GM12878 (cell line): Measurements from ENCODE around the gene MAP3K7CL. TPM values are rescaled to one million over a fixed set of nuclear protein-coding genes. Genes with fewer than 3 reads are reported as not detected.

Experiments
- ATAC-seq: fragments of 200-7000 bp; cut with Tn5 transposase; 3 replicates; pipeline ENCODE4 v1.9.1; 2020; ENCODE audit warnings: mild to moderate bottlenecking, moderate library complexity
- BruUV-seq: library from RNA; stranded (reverse); fragments of 400-500 nt; replicated peaks from 2 replicates; lab custom pipeline; 2021; lab: Mats Ljungman, UMichigan
- CTCF ChIA-PET: fragments of 300-600 bp; sonication (Branson Sonifier 250); formaldehyde crosslinking; extraction: SDS; loops from one replicate; lab custom pipeline; 2021; ENCODE audit warnings: inconsistent platforms; lab: Yijun Ruan, JAX
- POLR2A ChIA-PET: fragments of 350-600 bp; formaldehyde crosslinking; extraction: SDS; loops from one replicate; lab custom pipeline; 2021; ENCODE audit warnings: inconsistent platforms; lab: Charles Lee
- RAD21 ChIA-PET: fragments of 300-600 bp; sonication (Branson Sonifier 250); formaldehyde crosslinking; loops from one replicate; lab custom pipeline; 2023; ENCODE audit warnings: antibody characterized with exemption; ENCODE audit not compliant: unreplicated experiment; lab: Charles Lee
- SMC1A ChIA-PET: fragments of 300-600 bp; sonication (Branson Sonifier 250); formaldehyde crosslinking; loops from one replicate; lab custom pipeline; 2023; ENCODE audit not compliant: unreplicated experiment, uncharacterized antibody; lab: Charles Lee
- DNase-seq: peaks from one replicate; pipeline ENCODE4 v3.0.0-alpha.2; 2011; ENCODE audit warnings: low read depth, low spot score
- FAIRE-seq: peaks from 3 replicates; lab custom pipeline; 2011; peaks lifted over from hg19 to GRCh38; lab: Jason Lieb, UNC
- H2AFZ ChIP-seq: 2 replicates; pipeline ENCODE4 v1.6.0; 2011; ENCODE audit warnings: low read depth, low read length, control low read depth; ENCODE audit not compliant: control insufficient read depth
- H3K27ac ChIP-seq: 2 replicates; pipeline ENCODE4 v1.5.1; 2011; ENCODE audit warnings: control low read depth; ENCODE audit not compliant: control insufficient read depth, insufficient read depth
- H3K27me3 ChIP-seq, 2 experiments: replicated peaks in 1 of 2; 2 replicates each; pipeline versions ENCODE4 v1.6.0 to v1.6.1; 2011; ENCODE audit warnings: low read length in 1 of 2; ENCODE audit not compliant: control insufficient read depth in 2 of 2, insufficient read depth in 2 of 2
- H3K36me3 ChIP-seq, 2 experiments: 2 replicates each; pipeline ENCODE4 v1.5.1; 2011; ENCODE audit warnings: low read length in 1 of 2; ENCODE audit not compliant: control insufficient read depth in 2 of 2, insufficient read depth in 2 of 2
- H3K4me1 ChIP-seq: 2 replicates; pipeline ENCODE4 v1.6.1; 2011; ENCODE audit warnings: mild to moderate bottlenecking, low read length, moderate library complexity, mixed read lengths; ENCODE audit not compliant: control insufficient read depth, insufficient read depth
- H3K4me2 ChIP-seq: 2 replicates; pipeline ENCODE4 v1.6.0; 2011; ENCODE audit warnings: control low read depth; ENCODE audit not compliant: control insufficient read depth, insufficient read depth
- H3K4me3 ChIP-seq: fragments of 200-600 bp; sonication (generic); 2 replicates; pipeline ENCODE4 v1.5.1; 2016
- H3K79me2 ChIP-seq: 2 replicates; pipeline ENCODE4 v1.6.0; 2011; ENCODE audit warnings: low read length; ENCODE audit not compliant: control insufficient read depth, insufficient read depth
- H3K9ac ChIP-seq: 2 replicates; pipeline ENCODE4 v1.8.0; 2011; ENCODE audit warnings: low read length, control low read depth, mixed read lengths; ENCODE audit not compliant: control insufficient read depth, insufficient read depth
- H3K9me3 ChIP-seq: replicated peaks from 3 replicates; pipeline ENCODE4 v1.5.1; 2011; ENCODE audit warnings: mild to moderate bottlenecking, low read length; ENCODE audit not compliant: control insufficient read depth, insufficient read depth
- H4K20me1 ChIP-seq: 2 replicates; pipeline ENCODE4 v1.6.0; 2011; ENCODE audit not compliant: control insufficient read depth, insufficient read depth
- BMI1 ChIP-seq: fragments of 450-650 bp; IDR thresholded peaks from 2 replicates; pipeline ENCODE4 v1.6.1; 2016; ENCODE audit warnings: mild to moderate bottlenecking, moderate library complexity, borderline replicate concordance
- CBX5 ChIP-seq: sonication (generic); IDR thresholded peaks from 2 replicates; pipeline ENCODE4 v1.6.1; 2016; ENCODE audit warnings: low read depth, moderate library complexity, mild to moderate bottlenecking, inconsistent platforms
- CEBPB ChIP-seq, 2 experiments: fragments of 150-350 bp in 1 of 2; IDR thresholded peaks; 2 replicates each; pipeline ENCODE4 v1.6.1; 2012 to 2014; ENCODE audit warnings: low read depth in 2 of 2, low read length in 2 of 2, borderline replicate concordance in 1 of 2, inconsistent platforms in 1 of 2
- CHD4 ChIP-seq: fragments of 200-600 bp; sonication (generic); IDR thresholded peaks from 2 replicates; pipeline ENCODE4 v1.6.1; 2016; ENCODE audit warnings: mild to moderate bottlenecking
- CREB1 ChIP-seq: IDR thresholded peaks from 2 replicates; pipeline ENCODE4 v1.6.1; 2012; ENCODE audit warnings: low read depth, mild to moderate bottlenecking, inconsistent platforms
- EED ChIP-seq: sonication (generic); IDR thresholded peaks from 2 replicates; pipeline ENCODE4 v1.6.1; 2016; ENCODE audit warnings: antibody characterized with exemption, low read depth
- FOS ChIP-seq: IDR thresholded peaks from 3 replicates; pipeline ENCODE4 v1.6.1; 2011; ENCODE audit warnings: borderline replicate concordance; ENCODE audit not compliant: insufficient read length; ENCODE audit errors: extremely low read depth
- GABPA ChIP-seq: IDR thresholded peaks from 2 replicates; pipeline ENCODE4 v1.6.1; 2014; ENCODE audit warnings: antibody characterized with exemption, low read depth, mild to moderate bottlenecking, inconsistent platforms
- LARP7 ChIP-seq: fragments of 450-650 bp; IDR thresholded peaks from 2 replicates; pipeline ENCODE4 v1.6.1; 2017; ENCODE audit warnings: mild to moderate bottlenecking
- MTA2 ChIP-seq: fragments of 450-650 bp; IDR thresholded peaks from 2 replicates; pipeline ENCODE4 v1.6.1; 2016; ENCODE audit warnings: low read depth, mild to moderate bottlenecking, moderate library complexity
- MXI1 ChIP-seq: fragments of 150-350 bp; IDR thresholded peaks from 2 replicates; pipeline ENCODE4 v1.6.1; 2011; ENCODE audit warnings: low read depth, mild to moderate bottlenecking, inconsistent platforms, low read length, improper control_type of control experiment
- SUPT20H ChIP-seq: IDR thresholded peaks from 2 replicates; pipeline ENCODE4 v1.6.1; 2011; ENCODE audit warnings: low read depth, mild to moderate bottlenecking, low read length, moderate library complexity, borderline replicate concordance; ENCODE audit not compliant: control insufficient read depth
- YY1 ChIP-seq: IDR thresholded peaks from 2 replicates; pipeline ENCODE4 v1.6.1; 2011; ENCODE audit warnings: low read depth, mild to moderate bottlenecking, low read length
- ZNF384 ChIP-seq: IDR thresholded peaks from 2 replicates; pipeline ENCODE4 v1.6.1; 2012; ENCODE audit warnings: low read depth, mild to moderate bottlenecking, low read length, improper control_type of control experiment, borderline replicate concordance
- WGBS: methylation state at CpG from one replicate; pipeline ENCODE4 v1.1.6; 2016; ENCODE audit warnings: low lambda C conversion rate; ENCODE audit not compliant: insufficient replicate concordance, insufficient coverage; ENCODE audit errors: missing lambda C conversion rate; 5-methylcytosine and 5-hydroxymethylcytosine counted together
- in situ Hi-C: fragments of 300-500 bp; cut with MboI; formaldehyde crosslinking; loops from 9 replicates; pipeline ENCODE4 v1.14.3; 2018; ENCODE audit warnings: mixed read lengths
- intact Hi-C: fragments of 100-400 bp; cut with micrococcal nuclease; formaldehyde crosslinking; loops from one replicate; pipeline ENCODE4 v1.14.2; 2022; ENCODE audit not compliant: unreplicated experiment
- polyA plus RNA-seq, 11 experiments: library from polyadenylated mRNA; depleted of rRNA in 4 of 11; unstranded in 6 of 11; stranded (reverse) in 5 of 11; fragments of >200 nt; fragmentation: Nextera tagmentation in 4 of 11; fragmentation: Illumina TruSeq in 1 of 11; extraction: Ambion mirVana in 4 of 11; extraction: Trizol in 1 of 11; gene quantifications; 1 replicate in 1 of 11; 2 replicates in 10 of 11; pipeline versions ENCODE4 v1.2.1 to v1.2.3, GENCODE V29; 2011 to 2016; ENCODE audit warnings: inconsistent platforms in 2 of 11, missing spikeins in 2 of 11, low read depth in 1 of 11
- total RNA-seq, 4 experiments: library from RNA; depleted of rRNA in 3 of 4; stranded (reverse); fragments of >200 nt in 3 of 4; fragmentation: Illumina TruSeq in 1 of 4; extraction: Trizol in 1 of 4; gene quantifications; 2 replicates each; pipeline versions ENCODE4 v1.2.1 to v1.2.3, GENCODE V29; 2013 to 2021
- TF ChIP-seq, protein P1 (sequence below): fragments of 450-650 bp; formaldehyde crosslinking; IDR thresholded peaks from 2 replicates; pipeline ENCODE4 v1.4.0; 2022; ENCODE audit warnings: mild to moderate bottlenecking, moderate library complexity
- TF ChIP-seq, protein P2 (sequence below): fragments of 150-350 bp; IDR thresholded peaks from 2 replicates; pipeline ENCODE4 v1.6.1; 2014; ENCODE audit warnings: mild to moderate bottlenecking, low read depth, low read length
- TF ChIP-seq, protein P3 (sequence below): IDR thresholded peaks from 2 replicates; pipeline ENCODE4 v1.6.1; 2011; ENCODE audit warnings: mild to moderate bottlenecking, low read depth, low read length, moderate library complexity; ENCODE audit not compliant: insufficient replicate concordance

The MAP3K7CL gene
- total and polyA plus RNA-seq, 10 of the 15 experiments (the other 5 are each of a cell fraction or from before 2014, with no cell fraction given), result 3.2 to 19.7 (median 6.6) TPM

DNA sequence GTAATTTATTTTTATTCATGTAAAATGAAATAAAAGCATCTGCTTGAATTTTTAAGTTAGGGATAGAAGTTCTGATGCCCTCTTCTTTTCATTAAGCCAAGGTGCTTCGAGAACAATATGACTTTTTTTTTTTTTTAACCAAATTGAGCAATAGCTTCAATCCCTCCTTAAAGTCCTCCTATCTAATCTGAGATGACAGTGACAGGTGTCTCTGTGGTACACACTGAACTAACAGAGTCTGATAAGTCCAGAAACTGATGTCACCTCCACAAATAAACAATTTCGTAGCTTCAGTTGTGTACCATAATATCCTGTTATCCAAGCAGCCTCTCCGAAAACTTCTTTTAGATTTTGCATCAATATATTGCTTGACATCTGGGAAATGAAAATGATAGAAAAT, 23.8 kb downstream of the MAP3K7CL start (continued):
- TF ChIP-seq LARP7, result no peak
- TF ChIP-seq, protein P1, sequence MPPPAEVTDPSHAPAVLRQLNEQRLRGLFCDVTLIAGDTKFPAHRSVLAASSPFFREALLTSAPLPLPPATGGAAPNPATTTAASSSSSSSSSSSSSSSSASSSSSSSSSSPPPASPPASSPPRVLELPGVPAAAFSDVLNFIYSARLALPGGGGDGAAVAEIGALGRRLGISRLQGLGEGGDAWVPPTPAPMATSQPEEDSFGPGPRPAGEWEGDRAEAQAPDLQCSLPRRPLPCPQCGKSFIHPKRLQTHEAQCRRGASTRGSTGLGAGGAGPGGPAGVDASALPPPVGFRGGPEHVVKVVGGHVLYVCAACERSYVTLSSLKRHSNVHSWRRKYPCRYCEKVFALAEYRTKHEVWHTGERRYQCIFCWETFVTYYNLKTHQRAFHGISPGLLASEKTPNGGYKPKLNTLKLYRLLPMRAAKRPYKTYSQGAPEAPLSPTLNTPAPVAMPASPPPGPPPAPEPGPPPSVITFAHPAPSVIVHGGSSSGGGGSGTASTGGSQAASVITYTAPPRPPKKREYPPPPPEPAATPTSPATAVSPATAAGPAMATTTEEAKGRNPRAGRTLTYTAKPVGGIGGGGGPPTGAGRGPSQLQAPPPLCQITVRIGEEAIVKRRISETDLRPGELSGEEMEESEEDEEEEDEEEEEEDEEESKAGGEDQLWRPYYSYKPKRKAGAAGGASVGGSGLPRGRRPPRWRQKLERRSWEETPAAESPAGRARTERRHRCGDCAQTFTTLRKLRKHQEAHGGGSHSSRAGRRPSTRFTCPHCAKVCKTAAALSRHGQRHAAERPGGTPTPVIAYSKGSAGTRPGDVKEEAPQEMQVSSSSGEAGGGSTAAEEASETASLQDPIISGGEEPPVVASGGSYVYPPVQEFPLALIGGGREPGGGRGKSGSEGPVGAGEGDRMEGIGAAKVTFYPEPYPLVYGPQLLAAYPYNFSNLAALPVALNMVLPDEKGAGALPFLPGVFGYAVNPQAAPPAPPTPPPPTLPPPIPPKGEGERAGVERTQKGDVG (CRISPR knock-in tag), result no peak
- no peak for TF ChIP-seq CREB1
- TF ChIP-seq MXI1, result no peak
- TF ChIP-seq SUPT20H, result no peak
- TF ChIP-seq BMI1, result no peak
- no peak for TF ChIP-seq MTA2
- TF ChIP-seq EED, result no peak
- TF ChIP-seq FOS, result no peak

DNA sequence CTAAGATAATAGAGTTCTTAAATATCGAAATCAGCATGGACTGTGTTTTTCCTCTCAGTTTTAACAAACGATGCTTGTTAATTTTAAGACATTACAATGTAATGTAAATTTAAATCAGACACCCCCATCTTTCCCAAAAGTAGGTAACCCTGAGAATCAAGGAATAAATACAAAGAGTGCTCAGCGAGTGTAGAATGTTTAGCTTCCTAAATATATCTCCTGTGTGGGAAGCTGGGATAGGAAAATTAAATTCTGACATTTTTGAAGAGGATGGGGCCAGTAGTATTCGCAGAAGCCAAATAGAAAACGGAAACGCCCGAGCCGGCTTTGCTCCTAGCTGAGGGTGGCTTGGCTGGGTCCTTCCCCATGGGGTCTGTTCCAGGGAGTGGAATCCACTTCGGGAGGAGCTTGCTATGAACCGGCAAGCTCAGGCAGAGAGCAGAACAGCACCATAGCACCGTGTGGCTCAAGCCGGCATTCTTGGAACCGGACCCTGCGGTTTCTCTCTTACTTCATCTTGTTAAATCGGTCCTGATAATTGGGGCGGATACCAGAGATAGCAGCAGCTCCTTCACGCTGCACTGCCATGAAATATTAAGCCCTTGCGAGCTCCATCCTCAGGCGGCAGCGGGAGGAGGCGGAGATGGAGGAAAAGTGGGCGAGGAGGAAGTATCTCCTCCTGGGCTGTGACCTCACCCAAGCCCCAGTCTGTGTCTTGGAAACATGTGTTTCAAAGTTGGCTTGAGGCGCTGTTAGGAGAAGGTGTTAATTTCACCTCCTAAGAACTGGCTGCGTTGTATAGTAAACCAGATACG, 24.9 kb downstream of the MAP3K7CL start:
- Histone ChIP-seq H3K27me3 (no peaks in the 10 kb centered on the region), H3K36me3 (no peaks in the 10 kb centered on the region), H3K9me3 (no peaks in the 10 kb centered on the region), H2AFZ (no peak overlapping the region), H3K4me2 (no peak overlapping the region), H3K27ac (no peak overlapping the region), H4K20me1 (no peaks in the 10 kb centered on the region), H3K4me3 (no peak overlapping the region), H3K9ac (no peak overlapping the region), H3K4me1 (no peaks in the 10 kb centered on the region), H3K79me2 (no peaks in the 10 kb centered on the region)
- SMC1A ChIA-PET, result interaction anchor here (1.4 to 1.8 kb wide), 2 partner anchors 9 to 62 kb away, joined by 3 to 8 read pairs; no protein-coding TSS in a partner anchor
- DNase-seq (no peak), FAIRE-seq (no peak), ATAC-seq (no peak)
- in situ Hi-C loops, result no loop called here
- CTCF ChIA-PET, result interaction anchor here (0.6 to 1.1 kb wide), 2 partner anchors 28 to 44 kb away, joined by 3 to 4 read pairs; no protein-coding TSS in a partner anchor
- BruUV-seq, result no TSS peak
- RAD21 ChIA-PET, result no interaction called here
- intact Hi-C loops, result no loop called here
- POLR2A ChIA-PET, result no interaction called here
- 91% methylated on average over 25 of the region's 25 CpGs for WGBS
- TF ChIP-seq GABPA, result no peak
- TF ChIP-seq ZNF384, result no peak
- TF ChIP-seq CBX5, result no peak
- TF ChIP-seq, protein P2, sequence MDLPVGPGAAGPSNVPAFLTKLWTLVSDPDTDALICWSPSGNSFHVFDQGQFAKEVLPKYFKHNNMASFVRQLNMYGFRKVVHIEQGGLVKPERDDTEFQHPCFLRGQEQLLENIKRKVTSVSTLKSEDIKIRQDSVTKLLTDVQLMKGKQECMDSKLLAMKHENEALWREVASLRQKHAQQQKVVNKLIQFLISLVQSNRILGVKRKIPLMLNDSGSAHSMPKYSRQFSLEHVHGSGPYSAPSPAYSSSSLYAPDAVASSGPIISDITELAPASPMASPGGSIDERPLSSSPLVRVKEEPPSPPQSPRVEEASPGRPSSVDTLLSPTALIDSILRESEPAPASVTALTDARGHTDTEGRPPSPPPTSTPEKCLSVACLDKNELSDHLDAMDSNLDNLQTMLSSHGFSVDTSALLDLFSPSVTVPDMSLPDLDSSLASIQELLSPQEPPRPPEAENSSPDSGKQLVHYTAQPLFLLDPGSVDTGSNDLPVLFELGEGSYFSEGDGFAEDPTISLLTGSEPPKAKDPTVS, result no peak
- no peak for TF ChIP-seq YY1
- no peak for TF ChIP-seq CHD4
- TF ChIP-seq, protein P3, sequence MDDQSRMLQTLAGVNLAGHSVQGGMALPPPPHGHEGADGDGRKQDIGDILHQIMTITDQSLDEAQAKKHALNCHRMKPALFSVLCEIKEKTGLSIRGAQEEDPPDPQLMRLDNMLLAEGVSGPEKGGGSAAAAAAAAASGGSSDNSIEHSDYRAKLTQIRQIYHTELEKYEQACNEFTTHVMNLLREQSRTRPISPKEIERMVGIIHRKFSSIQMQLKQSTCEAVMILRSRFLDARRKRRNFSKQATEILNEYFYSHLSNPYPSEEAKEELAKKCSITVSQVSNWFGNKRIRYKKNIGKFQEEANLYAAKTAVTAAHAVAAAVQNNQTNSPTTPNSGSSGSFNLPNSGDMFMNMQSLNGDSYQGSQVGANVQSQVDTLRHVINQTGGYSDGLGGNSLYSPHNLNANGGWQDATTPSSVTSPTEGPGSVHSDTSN, result no peak
- no peak for TF ChIP-seq CEBPB (IDR thresholded peaks at IDR 0.05; ENCODE audit: borderline replicate concordance in 1 of 2, low read depth in 2 of 2, low read length in 2 of 2)
